HepG2 (cell line): ENCODE measurements around the gene USP15. TPM values are rescaled to one million over a fixed set of nuclear protein-coding genes. Genes with fewer than 3 reads are reported as not detected.

ENCODE experiments used
- ATAC-seq: fragments of 200-7000 bp; cut with Tn5 transposase; 3 replicates; pipeline ENCODE4 v1.9.1; 2020; ENCODE audit warnings: mild to moderate bottlenecking, moderate library complexity
- BruUV-seq: library from RNA; stranded (reverse); fragments of 400-500 nt; replicated peaks from 2 replicates; lab custom pipeline; 2021; lab: Mats Ljungman, UMichigan
- CTCF ChIA-PET: fragments of 300-600 bp; formaldehyde crosslinking; extraction: SDS; loops from one replicate; lab custom pipeline; 2021; ENCODE audit warnings: low total read pairs, inconsistent platforms, low intra/inter-chr PET ratio; lab: Yijun Ruan, JAX
- POLR2A ChIA-PET: fragments of 350-600 bp; sonication (Branson Sonifier 250); formaldehyde crosslinking; loops from one replicate; lab custom pipeline; 2020; ENCODE audit warnings: antibody characterized with exemption, inconsistent platforms; lab: Yijun Ruan, JAX
- DNase-seq: peaks from one replicate; pipeline ENCODE4 v3.0.0-alpha.2; 2015; ENCODE audit warnings: low spot score
- FAIRE-seq: peaks from 3 replicates; lab custom pipeline; 2011; peaks lifted over from hg19 to GRCh38; lab: Jason Lieb, UNC
- H2AFZ ChIP-seq: one replicate; pipeline ENCODE4 v1.6.1; 2011; ENCODE audit warnings: low read length, inconsistent platforms
- H3K27ac ChIP-seq: fragments of 300-600 bp; 3 replicates; pipeline ENCODE4 v1.8.0; 2011; ENCODE audit warnings: mixed run types, mild to moderate bottlenecking, mixed read lengths, low read length, inconsistent platforms; ENCODE audit not compliant: insufficient read depth; ENCODE audit errors: extremely low read length
- H3K27me3 ChIP-seq, 2 experiments: fragments of 200-600 bp in 1 of 2; 2 replicates in 1 of 2; 3 replicates in 1 of 2; pipeline versions ENCODE4 v1.6.0 to v1.8.0; 2011; ENCODE audit warnings: low read length in 2 of 2, mild to moderate bottlenecking in 2 of 2, moderate library complexity in 2 of 2, inconsistent platforms in 1 of 2; ENCODE audit not compliant: insufficient read depth in 2 of 2, control insufficient read depth in 1 of 2
- H3K36me3 ChIP-seq, 2 experiments: fragments of 200-600 bp in 1 of 2; replicated peaks in 1 of 2; 2 replicates in 1 of 2; 3 replicates in 1 of 2; pipeline versions ENCODE4 v1.5.1 to v1.8.0; 2011; ENCODE audit warnings: low read length in 2 of 2, inconsistent platforms in 1 of 2; ENCODE audit not compliant: insufficient read depth in 2 of 2, control insufficient read depth in 1 of 2
- H3K4me1 ChIP-seq: 2 replicates; pipeline ENCODE4 v1.5.1; 2012; ENCODE audit warnings: low read length, inconsistent platforms; ENCODE audit not compliant: insufficient read depth
- H3K4me2 ChIP-seq: 2 replicates; pipeline ENCODE4 v1.6.0; 2011; ENCODE audit warnings: low read depth, low read length, inconsistent platforms
- H3K4me3 ChIP-seq, 3 experiments: fragments of 200-600 bp in 1 of 3; sonication (generic), shearing (Covaris generic) in 1 of 3; replicated peaks in 1 of 3; 2 replicates each; pipeline ENCODE4 v1.5.1; 2011 to 2016; ENCODE audit warnings: low read length in 3 of 3, inconsistent platforms in 2 of 3, low read depth in 2 of 3, mild to moderate bottlenecking in 2 of 3, control low read depth in 1 of 3, mixed read lengths in 1 of 3; ENCODE audit not compliant: insufficient read depth in 1 of 3
- H3K79me2 ChIP-seq: one replicate; pipeline ENCODE4 v1.6.1; 2011; ENCODE audit warnings: low read length, inconsistent platforms; ENCODE audit not compliant: insufficient read depth
- H3K9ac ChIP-seq: 2 replicates; pipeline ENCODE4 v1.6.0; 2011; ENCODE audit warnings: mild to moderate bottlenecking, low read depth, low read length, inconsistent platforms; ENCODE audit not compliant: insufficient read depth
- H3K9me3 ChIP-seq: 2 replicates; pipeline ENCODE4 v1.5.1; 2012; ENCODE audit warnings: mild to moderate bottlenecking, low read length
- H4K20me1 ChIP-seq: 2 replicates; pipeline ENCODE4 v1.6.0; 2011; ENCODE audit warnings: inconsistent platforms, mild to moderate bottlenecking, low read length, moderate library complexity; ENCODE audit not compliant: insufficient read depth
- ASH2L ChIP-seq: fragments of 300-600, 200-600 bp; sonication (generic); IDR thresholded peaks from 2 replicates; pipeline ENCODE4 v1.7.0; 2017; ENCODE audit warnings: low read depth, mild to moderate bottlenecking, moderate library complexity, mixed read lengths, low read length; ENCODE audit not compliant: insufficient read length
- ELF4 ChIP-seq: sonication (generic); formaldehyde crosslinking; IDR thresholded peaks from 2 replicates; pipeline ENCODE4 v1.5.0; 2020; ENCODE audit warnings: missing genetic modification reagents, mild to moderate bottlenecking, moderate library complexity, borderline replicate concordance
- KDM5A ChIP-seq: fragments of 200-600 bp; sonication (generic); IDR thresholded peaks from 2 replicates; pipeline ENCODE4 v1.7.0; 2018; ENCODE audit warnings: antibody characterized with exemption, mild to moderate bottlenecking, low read length, borderline replicate concordance
- MXI1 ChIP-seq: IDR thresholded peaks from 3 replicates; pipeline ENCODE4 v1.6.1; 2012; ENCODE audit warnings: low read depth, low read length, inconsistent platforms, borderline replicate concordance
- RFXANK ChIP-seq: IDR thresholded peaks from 2 replicates; pipeline ENCODE4 v1.6.1; 2016
- SMAD9 ChIP-seq: sonication (generic); formaldehyde crosslinking; IDR thresholded peaks from 2 replicates; pipeline ENCODE4 v1.5.1; 2020; ENCODE audit warnings: mild to moderate bottlenecking, missing genetic modification reagents
- ZNF234 ChIP-seq: sonication (generic); formaldehyde crosslinking; conservative IDR thresholded peaks from 2 replicates; pipeline ENCODE4 v1.5.1; 2020; ENCODE audit warnings: mild to moderate bottlenecking, missing genetic modification reagents
- ZNF335 ChIP-seq: sonication (generic); formaldehyde crosslinking; IDR thresholded peaks from 2 replicates; pipeline ENCODE4 v1.4.0; 2020; ENCODE audit warnings: missing genetic modification reagents
- ZNF430 ChIP-seq: sonication (generic); formaldehyde crosslinking; IDR thresholded peaks from 2 replicates; pipeline ENCODE4 v1.9.0; 2021; ENCODE audit warnings: mild to moderate bottlenecking, missing genetic modification reagents
- ZNF530 ChIP-seq: sonication (generic); formaldehyde crosslinking; IDR thresholded peaks from 2 replicates; pipeline ENCODE4 v1.5.0; 2020; ENCODE audit warnings: low read depth, mild to moderate bottlenecking, missing genetic modification reagents
- ZNF557 ChIP-seq: sonication (generic); formaldehyde crosslinking; IDR thresholded peaks from 2 replicates; pipeline ENCODE4 v1.4.0; 2020; ENCODE audit warnings: missing genetic modification reagents
- ZNF891 ChIP-seq: sonication (generic); formaldehyde crosslinking; IDR thresholded peaks from 2 replicates; pipeline ENCODE4 v1.5.0; 2020; ENCODE audit warnings: mild to moderate bottlenecking, missing genetic modification reagents
- WGBS: methylation state at CpG from one replicate; pipeline ENCODE4 v1.1.6; 2017; ENCODE audit warnings: low lambda C conversion rate; 5-methylcytosine and 5-hydroxymethylcytosine counted together
- in situ Hi-C: cut with HindIII; loops from 2 replicates; pipeline ENCODE4 v1.10.0; 2017; ENCODE audit warnings: low pct_unique_long_range_greater_than_20kb; ENCODE audit not compliant: extremely low pct_ligation_motif_present
- intact Hi-C: fragments of 100-400 bp; cut with micrococcal nuclease; formaldehyde crosslinking; loops from one replicate; pipeline ENCODE4 v1.10.0; 2022; ENCODE audit not compliant: unreplicated experiment
- polyA plus RNA-seq, 8 experiments: library from polyadenylated mRNA; depleted of rRNA in 3 of 8; stranded (reverse) in 7 of 8; unstranded in 1 of 8; fragments of >200 nt; fragmentation: Illumina TruSeq in 4 of 8; extraction: Trizol in 4 of 8; gene quantifications; 2 replicates each; pipeline versions ENCODE4 v1.2.1 to v1.2.3, GENCODE V29; 2011 to 2016; ENCODE audit warnings: low read depth in 4 of 8, missing spikeins in 1 of 8, mixed read lengths in 1 of 8; ENCODE audit not compliant: insufficient read depth in 1 of 8
- total RNA-seq, 5 experiments: library from RNA; depleted of rRNA; stranded (reverse); fragments of >200 nt; fragmentation: Illumina TruSeq; extraction: Trizol; gene quantifications; 2 replicates each; pipeline ENCODE4 v1.2.3, GENCODE V29; 2016; ENCODE audit warnings: low read depth in 1 of 5
- TF ChIP-seq, protein P1 (sequence below): sonication (generic); formaldehyde crosslinking; IDR thresholded peaks from 2 replicates; pipeline ENCODE4 v1.4.0; 2020; ENCODE audit warnings: missing genetic modification reagents
- TF ChIP-seq, protein P2 (sequence below): sonication (generic); formaldehyde crosslinking; IDR thresholded peaks from 2 replicates; pipeline ENCODE4 v1.4.0; 2020; ENCODE audit warnings: mild to moderate bottlenecking, missing genetic modification reagents
- TF ChIP-seq, protein P3 (sequence below): sonication (generic); formaldehyde crosslinking; IDR thresholded peaks from 2 replicates; pipeline ENCODE4 v1.4.0; 2020; ENCODE audit warnings: mild to moderate bottlenecking, missing genetic modification reagents

USP15 gene
- total and polyA plus RNA-seq, 2 of the 13 experiments (the other 11 are each of a cell fraction or from before 2014, with no cell fraction given), result 17.3 to 51.7 TPM

DNA sequence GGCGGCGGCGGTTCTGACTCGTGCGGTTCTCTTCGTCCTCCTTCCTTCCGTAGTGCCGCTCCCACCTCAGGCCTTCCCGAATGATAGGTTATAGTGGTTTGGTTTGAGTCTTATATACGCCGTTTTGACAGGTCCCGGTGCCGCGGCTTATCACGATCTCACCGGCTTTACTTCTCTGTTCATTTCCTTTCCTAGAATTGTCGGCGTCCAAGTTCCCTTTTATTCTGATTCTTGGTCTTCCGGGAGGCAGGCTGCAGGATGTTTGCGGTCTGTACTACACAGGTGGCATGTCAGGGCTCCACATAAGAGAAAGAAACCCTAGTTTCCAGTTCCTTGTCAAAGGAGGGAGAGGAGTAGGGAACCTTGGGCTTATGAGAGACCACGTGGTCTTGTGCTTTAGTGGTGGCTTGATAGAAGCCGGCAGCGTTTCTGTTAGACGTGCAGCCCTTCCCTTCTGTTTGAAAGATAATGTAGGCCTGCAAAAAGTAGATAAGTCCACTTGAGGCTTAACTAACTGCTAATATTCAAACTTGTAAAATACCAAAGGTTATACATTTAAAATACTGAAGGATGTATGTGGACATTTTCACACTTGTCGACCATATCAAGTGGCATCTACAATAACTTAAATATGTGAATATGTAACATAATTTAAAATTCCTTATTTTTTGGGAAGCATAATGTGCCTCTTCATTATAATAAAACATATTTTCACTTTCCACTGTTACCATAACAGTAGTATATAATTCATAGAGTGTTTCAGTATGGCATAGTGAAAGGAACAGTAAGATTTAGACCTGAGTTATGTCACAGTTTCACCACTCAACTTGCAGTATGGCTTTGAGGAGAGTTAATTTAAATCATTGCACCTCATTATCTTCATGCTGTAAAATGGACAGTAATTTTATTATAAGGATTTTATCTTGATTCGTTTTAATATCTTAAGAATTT is 804 bp downstream of the USP15 start:
- Histone ChIP-seq H3K4me1 (peaks cover 36% of the 10 kb centered on the region), H3K4me3 (peak overlapping the region; percentile 94 to 96 (median 95)), H3K27ac (peak overlapping the region; percentile 86), H3K9me3 (no peaks in the 10 kb centered on the region), H2AFZ (no peak overlapping the region), H3K9ac (peak overlapping the region; percentile 93), H3K4me2 (peak overlapping the region; percentile 84), H3K36me3 (no peaks in the 10 kb centered on the region), H3K27me3 (no peaks in the 10 kb centered on the region; a peak in 1 of 5 replicates), H4K20me1 (peaks cover 7% of the 10 kb centered on the region; the same call in 1 of the 2 replicates), H3K79me2 (peaks cover 58% of the 10 kb centered on the region)
- in situ Hi-C loops, result no loop called here
- 0% methylated on average over 20 of the region's 26 CpGs for WGBS
- intact Hi-C loops, result loop anchor here (5.0 kb wide), 1 partner anchor 206 kb away; the partner anchor contains the start of gene MON2
- ATAC-seq (peak; percentile 50), DNase-seq (peak; percentile 47), FAIRE-seq (no peak)
- TSS peak; percentile 60 for BruUV-seq
- ChIA-PET CTCF (no interaction called here), POLR2A (no interaction called here)
- TF ChIP-seq RFXANK (no peak), MXI1 (peak; percentile 71; the same call in 1 of the 3 replicates), ASH2L (peak; percentile 9), SMAD9 (CRISPR knock-in tag) (no peak), ELF4 (CRISPR knock-in tag) (0 out of 2 replicates have a peak, but pooled peaks have one; percentile 2), ZNF430 (0 out of 2 replicates have a peak, but pooled peaks have one; percentile 1), ZNF891 (CRISPR knock-in tag) (0 out of 2 replicates have a peak, but pooled peaks have one; percentile 2), ZNF234 (CRISPR knock-in tag) (0 out of 2 replicates have a peak, but pooled peaks have one; percentile 0), ZNF557 (CRISPR knock-in tag) (0 out of 2 replicates have a peak, but pooled peaks have one; percentile 11), ZNF530 (CRISPR knock-in tag) (0 out of 2 replicates have a peak, but pooled peaks have one; percentile 1), ZNF335 (peak; percentile 55; the same call in 1 of the 2 replicates), KDM5A (peak; percentile 63; the same call in 1 of the 2 replicates)
- TF ChIP-seq, protein P1, sequence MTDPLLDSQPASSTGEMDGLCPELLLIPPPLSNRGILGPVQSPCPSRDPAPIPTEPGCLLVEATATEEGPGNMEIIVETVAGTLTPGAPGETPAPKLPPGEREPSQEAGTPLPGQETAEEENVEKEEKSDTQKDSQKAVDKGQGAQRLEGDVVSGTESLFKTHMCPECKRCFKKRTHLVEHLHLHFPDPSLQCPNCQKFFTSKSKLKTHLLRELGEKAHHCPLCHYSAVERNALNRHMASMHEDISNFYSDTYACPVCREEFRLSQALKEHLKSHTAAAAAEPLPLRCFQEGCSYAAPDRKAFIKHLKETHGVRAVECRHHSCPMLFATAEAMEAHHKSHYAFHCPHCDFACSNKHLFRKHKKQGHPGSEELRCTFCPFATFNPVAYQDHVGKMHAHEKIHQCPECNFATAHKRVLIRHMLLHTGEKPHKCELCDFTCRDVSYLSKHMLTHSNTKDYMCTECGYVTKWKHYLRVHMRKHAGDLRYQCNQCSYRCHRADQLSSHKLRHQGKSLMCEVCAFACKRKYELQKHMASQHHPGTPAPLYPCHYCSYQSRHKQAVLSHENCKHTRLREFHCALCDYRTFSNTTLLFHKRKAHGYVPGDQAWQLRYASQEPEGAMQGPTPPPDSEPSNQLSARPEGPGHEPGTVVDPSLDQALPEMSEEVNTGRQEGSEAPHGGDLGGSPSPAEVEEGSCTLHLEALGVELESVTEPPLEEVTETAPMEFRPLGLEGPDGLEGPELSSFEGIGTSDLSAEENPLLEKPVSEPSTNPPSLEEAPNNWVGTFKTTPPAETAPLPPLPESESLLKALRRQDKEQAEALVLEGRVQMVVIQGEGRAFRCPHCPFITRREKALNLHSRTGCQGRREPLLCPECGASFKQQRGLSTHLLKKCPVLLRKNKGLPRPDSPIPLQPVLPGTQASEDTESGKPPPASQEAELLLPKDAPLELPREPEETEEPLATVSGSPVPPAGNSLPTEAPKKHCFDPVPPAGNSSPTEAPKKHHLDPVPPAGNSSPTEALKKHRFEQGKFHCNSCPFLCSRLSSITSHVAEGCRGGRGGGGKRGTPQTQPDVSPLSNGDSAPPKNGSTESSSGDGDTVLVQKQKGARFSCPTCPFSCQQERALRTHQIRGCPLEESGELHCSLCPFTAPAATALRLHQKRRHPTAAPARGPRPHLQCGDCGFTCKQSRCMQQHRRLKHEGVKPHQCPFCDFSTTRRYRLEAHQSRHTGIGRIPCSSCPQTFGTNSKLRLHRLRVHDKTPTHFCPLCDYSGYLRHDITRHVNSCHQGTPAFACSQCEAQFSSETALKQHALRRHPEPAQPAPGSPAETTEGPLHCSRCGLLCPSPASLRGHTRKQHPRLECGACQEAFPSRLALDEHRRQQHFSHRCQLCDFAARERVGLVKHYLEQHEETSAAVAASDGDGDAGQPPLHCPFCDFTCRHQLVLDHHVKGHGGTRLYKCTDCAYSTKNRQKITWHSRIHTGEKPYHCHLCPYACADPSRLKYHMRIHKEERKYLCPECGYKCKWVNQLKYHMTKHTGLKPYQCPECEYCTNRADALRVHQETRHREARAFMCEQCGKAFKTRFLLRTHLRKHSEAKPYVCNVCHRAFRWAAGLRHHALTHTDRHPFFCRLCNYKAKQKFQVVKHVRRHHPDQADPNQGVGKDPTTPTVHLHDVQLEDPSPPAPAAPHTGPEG (CRISPR knock-in tag), result 0 out of 2 replicates have a peak, but pooled peaks have one; percentile 8
- TF ChIP-seq, protein P2, sequence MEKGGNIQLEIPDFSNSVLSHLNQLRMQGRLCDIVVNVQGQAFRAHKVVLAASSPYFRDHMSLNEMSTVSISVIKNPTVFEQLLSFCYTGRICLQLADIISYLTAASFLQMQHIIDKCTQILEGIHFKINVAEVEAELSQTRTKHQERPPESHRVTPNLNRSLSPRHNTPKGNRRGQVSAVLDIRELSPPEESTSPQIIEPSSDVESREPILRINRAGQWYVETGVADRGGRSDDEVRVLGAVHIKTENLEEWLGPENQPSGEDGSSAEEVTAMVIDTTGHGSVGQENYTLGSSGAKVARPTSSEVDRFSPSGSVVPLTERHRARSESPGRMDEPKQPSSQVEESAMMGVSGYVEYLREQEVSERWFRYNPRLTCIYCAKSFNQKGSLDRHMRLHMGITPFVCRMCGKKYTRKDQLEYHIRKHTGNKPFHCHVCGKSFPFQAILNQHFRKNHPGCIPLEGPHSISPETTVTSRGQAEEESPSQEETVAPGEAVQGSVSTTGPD (CRISPR knock-in tag), result no peak
- TF ChIP-seq, protein P3, sequence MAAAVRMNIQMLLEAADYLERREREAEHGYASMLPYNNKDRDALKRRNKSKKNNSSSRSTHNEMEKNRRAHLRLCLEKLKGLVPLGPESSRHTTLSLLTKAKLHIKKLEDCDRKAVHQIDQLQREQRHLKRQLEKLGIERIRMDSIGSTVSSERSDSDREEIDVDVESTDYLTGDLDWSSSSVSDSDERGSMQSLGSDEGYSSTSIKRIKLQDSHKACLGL (CRISPR knock-in tag), result peak; percentile 52; the same call in 1 of the 2 replicates
